ENCODE results near the gene TIMM10B. TPM values are rescaled to one million over a fixed set of nuclear protein-coding genes. Genes with fewer than 3 reads are reported as not detected.
A peak's percentile ranks its signal among the peaks of the same experiment; 100 is the strongest.

The TIMM10B gene
- total and polyA plus RNA-seq, 3 experiments from 2014 or later: 32.1 to 46.3 (median 43.6) TPM

GRCh38 chr11:6483015-6483414 is 1.7 kb downstream of the TIMM10B start:
- DNase-seq: no peak
- Mint-ChIP-seq H3K9me3 (no peaks in the 10 kb centered on the region), H3K4me3 (peak overlapping the region; percentile 62 to 99 (median 95)), H3K36me3 (peaks cover 0 to 48% (median 8%) of the 10 kb centered on the region in 3 donors), H3K27me3 (no peaks in the 10 kb centered on the region), H3K4me1 (peaks cover 35 to 47% (median 44%) of the 10 kb centered on the region in 3 donors), H3K27ac (peak overlapping the region; percentile 16 to 99 (median 98))
- H3K36me3 ChIP-seq (ENCODE audit: insufficient read depth, low read length): peaks cover 29% of the 10 kb centered on the region
- H3K4me1 ChIP-seq (ENCODE audit: insufficient read depth, low read length): peaks cover 28% of the 10 kb centered on the region
- no peaks in the 10 kb centered on the region for H3K9me3 ChIP-seq (ENCODE audit: low read length)
- ChIA-PET CTCF (interaction anchor here (1.2 to 2.3 kb wide), 5 partner anchors 11 to 200 kb away, joined by 3 to 32 read pairs (median 4); partner anchors contain the start of genes MRPL17 and RRP8), POLR2A (interaction anchor here (1.0 kb wide), 1 partner anchor 104 kb away, joined by 4 read pairs; no protein-coding TSS in a partner anchor)
- H3K27ac ChIP-seq (ENCODE audit: low read depth, low read length): no peak overlapping the region
- H3K27me3 ChIP-seq (ENCODE audit: insufficient read depth, low read length, poor library complexity, severe bottlenecking): no peaks in the 10 kb centered on the region
- H3K4me3 ChIP-seq (ENCODE audit: low read length): no peak overlapping the region

DNA sequence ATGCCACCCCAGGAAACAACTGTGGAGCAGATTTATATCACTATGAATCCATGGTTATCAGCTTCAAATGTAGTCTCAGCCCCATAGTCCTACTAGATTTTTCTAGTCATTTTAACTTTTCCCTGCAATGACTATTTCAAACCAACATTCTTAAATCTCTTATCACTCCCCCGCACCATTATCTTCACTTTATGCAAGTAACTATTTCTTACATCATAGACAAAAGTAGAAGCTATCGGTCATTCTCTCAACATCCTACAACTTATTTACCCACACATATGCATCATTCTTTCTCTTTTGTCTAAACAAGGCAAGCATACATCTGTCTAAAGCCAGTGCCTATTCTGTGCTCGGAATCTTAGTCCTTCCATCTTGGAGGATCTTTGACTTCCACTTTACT is 4.4 kb downstream of the TIMM10B start:
- Mint-ChIP-seq H3K27ac (no peak overlapping the region), H3K9me3 (no peaks in the 10 kb centered on the region), H3K4me3 (no peak overlapping the region), H3K4me1 (peaks cover 23 to 45% (median 33%) of the 10 kb centered on the region in 3 donors), H3K27me3 (no peaks in the 10 kb centered on the region), H3K36me3 (peaks cover 0 to 45% (median 9%) of the 10 kb centered on the region in 3 donors)
- Histone ChIP-seq H3K9me3 (ENCODE audit: low read length) (no peaks in the 10 kb centered on the region), H3K27ac (ENCODE audit: low read depth, low read length) (no peak overlapping the region), H3K36me3 (ENCODE audit: insufficient read depth, low read length) (peaks cover 30% of the 10 kb centered on the region), H3K4me1 (ENCODE audit: insufficient read depth, low read length) (peaks cover 22% of the 10 kb centered on the region), H3K4me3 (ENCODE audit: low read length) (no peak overlapping the region), H3K27me3 (ENCODE audit: insufficient read depth, low read length, poor library complexity, severe bottlenecking) (no peaks in the 10 kb centered on the region)
- POLR2A ChIA-PET: interaction anchor here (0.6 kb wide), 1 partner anchor 13 kb away, joined by 3 read pairs; no protein-coding TSS in a partner anchor
- CTCF ChIA-PET: interaction anchor here (1.2 to 2.7 kb wide), 3 partner anchors 95 to 122 kb away, joined by 3 to 11 read pairs (median 4); partner anchors contain the start of gene SMPD1
- DNase-seq: no peak

- H3K27ac Mint-ChIP-seq: no peak overlapping the region
- peaks cover 0 to 40% (median 9%) of the 10 kb centered on the region in 3 donors for H3K36me3 Mint-ChIP-seq
- Histone ChIP-seq H3K4me3 (ENCODE audit: low read length) (no peak overlapping the region), H3K27ac (ENCODE audit: low read depth, low read length) (no peak overlapping the region), H3K27me3 (ENCODE audit: insufficient read depth, low read length, poor library complexity, severe bottlenecking) (no peaks in the 10 kb centered on the region), H3K9me3 (ENCODE audit: low read length) (no peaks in the 10 kb centered on the region), H3K36me3 (ENCODE audit: insufficient read depth, low read length) (peaks cover 30% of the 10 kb centered on the region), H3K4me1 (ENCODE audit: insufficient read depth, low read length) (peaks cover 20% of the 10 kb centered on the region)
- peaks cover 17 to 39% (median 27%) of the 10 kb centered on the region in 3 donors for H3K4me1 Mint-ChIP-seq
- no peak overlapping the region for H3K4me3 Mint-ChIP-seq
- ChIA-PET POLR2A (no interaction called here), CTCF (interaction anchor here (1.3 to 2.7 kb wide), 2 partner anchors 108 to 123 kb away, joined by 4 to 11 read pairs; no protein-coding TSS in a partner anchor)
- no peaks in the 10 kb centered on the region for H3K9me3 Mint-ChIP-seq
- no peak for DNase-seq
- H3K27me3 Mint-ChIP-seq: no peaks in the 10 kb centered on the region
These were observed 5.0 kb downstream of the TIMM10B start for GRCh38 chr11:6486256-6486655.

- Histone ChIP-seq H3K4me1 (ENCODE audit: insufficient read depth, low read length) (peaks cover 18% of the 10 kb centered on the region), H3K36me3 (ENCODE audit: insufficient read depth, low read length) (peaks cover 30% of the 10 kb centered on the region), H3K9me3 (ENCODE audit: low read length) (no peaks in the 10 kb centered on the region), H3K27me3 (ENCODE audit: insufficient read depth, low read length, poor library complexity, severe bottlenecking) (no peaks in the 10 kb centered on the region), H3K27ac (ENCODE audit: low read depth, low read length) (no peak overlapping the region), H3K4me3 (ENCODE audit: low read length) (no peak overlapping the region)
- POLR2A ChIA-PET: no interaction called here
- no peaks in the 10 kb centered on the region for H3K9me3 Mint-ChIP-seq
- no peak overlapping the region for H3K4me3 Mint-ChIP-seq
- H3K36me3 Mint-ChIP-seq: peaks cover 0 to 41% (median 13%) of the 10 kb centered on the region in 3 donors
- CTCF ChIA-PET: no interaction called here
- DNase-seq: no peak
- H3K27me3 Mint-ChIP-seq: no peaks in the 10 kb centered on the region
- H3K27ac Mint-ChIP-seq: no peak overlapping the region
- peaks cover 16 to 33% (median 20%) of the 10 kb centered on the region in 3 donors for H3K4me1 Mint-ChIP-seq
These were observed 5.6 kb downstream of the TIMM10B start for GRCh38 chr11:6486938-6487337.

DNA sequence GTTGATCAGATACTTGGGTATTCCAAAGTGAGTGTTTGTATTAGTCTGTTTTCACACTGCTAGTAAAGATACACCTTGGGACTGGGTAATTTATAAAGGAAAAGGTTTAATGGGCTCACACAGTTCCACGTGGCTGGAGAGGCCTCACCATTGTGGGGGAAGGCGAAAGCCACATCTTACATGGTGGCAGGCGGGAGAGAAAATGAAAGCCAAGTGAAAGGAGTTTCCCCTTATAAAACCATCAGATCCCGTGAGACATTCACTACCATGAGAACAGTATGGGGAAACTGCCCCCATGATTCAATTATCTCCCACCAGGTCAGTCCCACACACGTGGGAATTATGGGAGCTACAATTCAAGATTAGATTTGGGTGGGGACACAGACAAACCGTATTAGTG is 7.0 kb downstream of the TIMM10B start:
- Histone ChIP-seq H3K27me3 (ENCODE audit: insufficient read depth, low read length, poor library complexity, severe bottlenecking) (no peaks in the 10 kb centered on the region), H3K36me3 (ENCODE audit: insufficient read depth, low read length) (peaks cover 25% of the 10 kb centered on the region), H3K9me3 (ENCODE audit: low read length) (no peaks in the 10 kb centered on the region), H3K27ac (ENCODE audit: low read depth, low read length) (no peak overlapping the region), H3K4me3 (ENCODE audit: low read length) (no peak overlapping the region), H3K4me1 (ENCODE audit: insufficient read depth, low read length) (peaks cover 4% of the 10 kb centered on the region)
- peak overlapping the region in 4 of 8 donors; percentile 11 to 72 (median 31) for H3K27ac Mint-ChIP-seq
- ChIA-PET CTCF (interaction anchor here (2.4 kb wide), 1 partner anchor 109 kb away, joined by 9 read pairs; no protein-coding TSS in a partner anchor), POLR2A (no interaction called here)
- no peak overlapping the region for H3K4me3 Mint-ChIP-seq
- H3K27me3 Mint-ChIP-seq: no peaks in the 10 kb centered on the region
- DNase-seq: no peak
- H3K9me3 Mint-ChIP-seq: no peaks in the 10 kb centered on the region
- peaks cover 6 to 19% (median 15%) of the 10 kb centered on the region in 3 donors for H3K4me1 Mint-ChIP-seq
- peaks cover 0 to 41% (median 11%) of the 10 kb centered on the region in 3 donors for H3K36me3 Mint-ChIP-seq

DNA sequence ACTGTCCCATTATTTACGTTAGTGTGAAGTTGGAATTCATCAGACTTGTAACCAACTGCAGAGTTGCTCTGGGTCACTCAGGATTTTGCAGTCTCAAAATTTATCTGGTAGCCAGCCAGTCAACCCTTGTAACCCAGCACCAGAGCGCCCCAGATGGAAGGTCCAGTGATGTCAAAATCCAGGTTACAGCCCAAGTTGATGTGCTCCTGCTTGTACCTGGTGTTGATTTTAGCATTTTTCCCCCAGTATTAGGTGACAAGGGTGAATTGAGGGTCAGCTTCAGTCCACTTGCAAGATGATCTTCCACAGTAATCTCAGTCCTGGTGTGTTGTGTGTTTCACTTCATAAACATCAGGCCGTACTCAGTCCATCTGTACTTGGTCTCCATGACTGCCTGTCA is 7.5 kb downstream of the TIMM10B start:
- POLR2A ChIA-PET: interaction anchor here (0.6 kb wide), 1 partner anchor 158 kb away, joined by 3 read pairs; no protein-coding TSS in a partner anchor
- Mint-ChIP-seq H3K4me3 (no peak overlapping the region), H3K27me3 (no peaks in the 10 kb centered on the region), H3K9me3 (no peaks in the 10 kb centered on the region), H3K36me3 (peaks cover 0 to 41% (median 9%) of the 10 kb centered on the region in 3 donors), H3K4me1 (peaks cover 3 to 16% (median 15%) of the 10 kb centered on the region in 3 donors), H3K27ac (peak overlapping the region in 1 of 8 donors; percentile 35)
- CTCF ChIA-PET: interaction anchor here (2.1 to 2.4 kb wide), 2 partner anchors 12 to 110 kb away, joined by 4 to 9 read pairs; no protein-coding TSS in a partner anchor
- Histone ChIP-seq H3K27ac (ENCODE audit: low read depth, low read length) (no peak overlapping the region), H3K4me1 (ENCODE audit: insufficient read depth, low read length) (no peaks in the 10 kb centered on the region), H3K36me3 (ENCODE audit: insufficient read depth, low read length) (peaks cover 26% of the 10 kb centered on the region), H3K27me3 (ENCODE audit: insufficient read depth, low read length, poor library complexity, severe bottlenecking) (no peaks in the 10 kb centered on the region), H3K9me3 (ENCODE audit: low read length) (no peaks in the 10 kb centered on the region), H3K4me3 (ENCODE audit: low read length) (no peak overlapping the region)
- no peak for DNase-seq

DNA sequence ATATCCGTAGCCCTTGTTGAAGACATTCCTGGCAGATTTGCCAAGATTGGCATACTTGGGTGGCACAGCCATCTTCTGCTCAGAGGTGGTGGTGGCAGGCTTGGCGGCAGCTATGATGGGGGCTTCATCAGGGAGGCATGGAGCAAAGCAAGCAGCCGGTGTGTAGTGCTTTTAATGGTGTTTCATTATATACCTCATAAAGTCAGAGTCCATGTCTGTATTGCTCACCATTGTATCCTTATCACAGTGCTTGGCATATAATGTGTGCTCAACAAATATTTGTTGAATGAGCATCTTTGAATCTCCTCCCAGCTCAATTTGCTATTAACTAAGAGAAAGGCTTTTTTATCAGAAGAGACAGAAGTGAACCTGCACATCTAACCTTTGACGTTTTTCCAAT is 8.0 kb downstream of the TIMM10B start:
- Mint-ChIP-seq H3K27me3 (no peaks in the 10 kb centered on the region), H3K9me3 (no peaks in the 10 kb centered on the region), H3K4me3 (no peak overlapping the region), H3K27ac (peak overlapping the region in 2 of 8 donors; percentile 1 to 18), H3K36me3 (peaks cover 0 to 44% (median 9%) of the 10 kb centered on the region in 3 donors), H3K4me1 (peaks cover 3 to 18% (median 16%) of the 10 kb centered on the region in 3 donors)
- H3K36me3 ChIP-seq (ENCODE audit: insufficient read depth, low read length): peaks cover 26% of the 10 kb centered on the region
- CTCF ChIA-PET: interaction anchor here (1.2 to 2.4 kb wide), 3 partner anchors 12 to 110 kb away, joined by 3 to 9 read pairs (median 4); no protein-coding TSS in a partner anchor
- H3K4me3 ChIP-seq (ENCODE audit: low read length): no peak overlapping the region
- no peaks in the 10 kb centered on the region for H3K27me3 ChIP-seq (ENCODE audit: insufficient read depth, low read length, poor library complexity, severe bottlenecking)
- H3K27ac ChIP-seq (ENCODE audit: low read depth, low read length): no peak overlapping the region
- no peaks in the 10 kb centered on the region for H3K9me3 ChIP-seq (ENCODE audit: low read length)
- H3K4me1 ChIP-seq (ENCODE audit: insufficient read depth, low read length): no peaks in the 10 kb centered on the region
- DNase-seq: no peak
- POLR2A ChIA-PET: interaction anchor here (0.6 kb wide), 1 partner anchor 157 kb away, joined by 3 read pairs; no protein-coding TSS in a partner anchor
